GM23338 (cell line): ENCODE measurements around the gene PRKAG1.

ENCODE experiments used
- EZH2phosphoT487 ChIP-seq: fragments of 200-600 bp; sonication (generic); IDR thresholded peaks from one replicate; pipeline ENCODE4 v1.8.1; 2018; ENCODE audit warnings: antibody characterized with exemption; ENCODE audit not compliant: unreplicated experiment
- POLR2AphosphoS5 ChIP-seq: IDR thresholded peaks from 2 replicates; pipeline ENCODE4 v1.6.1; 2016; ENCODE audit warnings: antibody characterized with exemption, low read depth
- TF ChIP-seq, protein P1 (sequence below), 2 experiments: fragments of 200-600 bp in 1 of 2; sonication (generic) in 1 of 2; conservative IDR thresholded peaks; 2 replicates each; pipeline versions ENCODE4 v1.5.1 to v1.6.1; 2016 to 2017; ENCODE audit warnings: antibody characterized with exemption in 2 of 2, low read depth in 2 of 2, mild to moderate bottlenecking in 2 of 2, moderate library complexity in 1 of 2
- TF ChIP-seq, protein P2 (sequence below): IDR thresholded peaks from 2 replicates; pipeline ENCODE4 v1.6.1; 2016; ENCODE audit warnings: antibody characterized with exemption

DNA sequence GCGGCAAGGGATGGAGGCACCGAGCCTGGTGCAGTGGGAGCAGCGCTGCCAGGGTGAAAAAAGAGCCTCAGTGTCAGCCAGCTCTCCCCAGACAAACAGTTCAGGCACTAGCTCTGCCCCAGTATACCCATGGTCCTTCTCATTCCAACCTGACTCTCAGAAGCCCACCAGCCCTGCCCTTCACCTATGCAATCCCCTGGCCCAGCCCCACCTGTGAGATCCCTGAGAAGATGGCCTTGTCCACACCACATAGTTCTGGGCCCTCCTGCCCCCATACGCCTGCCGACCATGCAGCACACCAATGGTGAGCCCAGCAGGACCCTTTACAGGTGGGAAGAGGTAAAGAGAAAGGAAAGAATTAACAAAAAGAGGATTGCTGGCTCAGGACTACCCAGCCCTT lies 35.5 kb upstream of the PRKAG1 start:
- TF ChIP-seq, protein P1, sequence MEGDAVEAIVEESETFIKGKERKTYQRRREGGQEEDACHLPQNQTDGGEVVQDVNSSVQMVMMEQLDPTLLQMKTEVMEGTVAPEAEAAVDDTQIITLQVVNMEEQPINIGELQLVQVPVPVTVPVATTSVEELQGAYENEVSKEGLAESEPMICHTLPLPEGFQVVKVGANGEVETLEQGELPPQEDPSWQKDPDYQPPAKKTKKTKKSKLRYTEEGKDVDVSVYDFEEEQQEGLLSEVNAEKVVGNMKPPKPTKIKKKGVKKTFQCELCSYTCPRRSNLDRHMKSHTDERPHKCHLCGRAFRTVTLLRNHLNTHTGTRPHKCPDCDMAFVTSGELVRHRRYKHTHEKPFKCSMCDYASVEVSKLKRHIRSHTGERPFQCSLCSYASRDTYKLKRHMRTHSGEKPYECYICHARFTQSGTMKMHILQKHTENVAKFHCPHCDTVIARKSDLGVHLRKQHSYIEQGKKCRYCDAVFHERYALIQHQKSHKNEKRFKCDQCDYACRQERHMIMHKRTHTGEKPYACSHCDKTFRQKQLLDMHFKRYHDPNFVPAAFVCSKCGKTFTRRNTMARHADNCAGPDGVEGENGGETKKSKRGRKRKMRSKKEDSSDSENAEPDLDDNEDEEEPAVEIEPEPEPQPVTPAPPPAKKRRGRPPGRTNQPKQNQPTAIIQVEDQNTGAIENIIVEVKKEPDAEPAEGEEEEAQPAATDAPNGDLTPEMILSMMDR (conservative IDR thresholded peaks at IDR 0.05; ENCODE audit: low read depth in 2 of 2) = no peak
- TF ChIP-seq, protein P2, sequence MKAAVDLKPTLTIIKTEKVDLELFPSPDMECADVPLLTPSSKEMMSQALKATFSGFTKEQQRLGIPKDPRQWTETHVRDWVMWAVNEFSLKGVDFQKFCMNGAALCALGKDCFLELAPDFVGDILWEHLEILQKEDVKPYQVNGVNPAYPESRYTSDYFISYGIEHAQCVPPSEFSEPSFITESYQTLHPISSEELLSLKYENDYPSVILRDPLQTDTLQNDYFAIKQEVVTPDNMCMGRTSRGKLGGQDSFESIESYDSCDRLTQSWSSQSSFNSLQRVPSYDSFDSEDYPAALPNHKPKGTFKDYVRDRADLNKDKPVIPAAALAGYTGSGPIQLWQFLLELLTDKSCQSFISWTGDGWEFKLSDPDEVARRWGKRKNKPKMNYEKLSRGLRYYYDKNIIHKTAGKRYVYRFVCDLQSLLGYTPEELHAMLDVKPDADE = no peak
- TF ChIP-seq POLR2AphosphoS5 (no peak), EZH2phosphoT487 (no peak)
